ENCODE results near the gene PVALEF.

DNA sequence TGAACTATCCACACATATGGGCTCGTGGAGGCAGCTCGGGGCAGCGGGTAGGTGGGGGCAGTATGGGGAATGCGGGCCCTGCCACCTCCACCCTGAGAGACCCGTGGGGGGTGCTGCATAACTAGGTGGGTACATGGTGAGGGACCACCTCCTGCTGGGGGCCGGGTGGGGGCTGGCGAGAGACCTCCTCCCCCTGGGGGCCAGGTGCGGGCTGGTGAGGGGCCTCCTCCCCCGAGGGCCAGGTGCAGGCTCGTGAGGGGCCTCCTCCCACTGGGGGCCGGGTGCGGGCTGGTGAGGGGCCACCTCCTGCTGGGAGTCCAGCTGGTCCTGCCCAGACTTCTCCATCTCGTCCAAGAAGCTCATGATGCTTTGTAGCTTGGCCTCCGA, 32.1 kb downstream of the PVALEF start:
- TF ChIP-seq ZNF274 (IDR thresholded peaks at IDR 0.05; ENCODE audit: low read depth, low read length) (no peak), YY1 (IDR thresholded peaks at IDR 0.05; ENCODE audit: insufficient read depth, insufficient read length) (no peak), SUZ12 (IDR thresholded peaks at IDR 0.05; ENCODE audit: extremely low read depth, insufficient read depth, insufficient read length) (no peak)

Measured in NT2/D1 (cell line).